Erythroblast (primary cell): ENCODE measurements around the gene GGT6.

Experiments
- GATA1 ChIP-seq: IDR thresholded peaks from 2 replicates; pipeline ENCODE4 v1.6.1; 2011; ENCODE audit warnings: low read depth, mild to moderate bottlenecking, control low read depth, low read length, moderate library complexity
- POLR2A ChIP-seq: IDR thresholded peaks from 2 replicates; pipeline ENCODE4 v1.6.1; 2011; ENCODE audit warnings: mild to moderate bottlenecking, low read length

DNA sequence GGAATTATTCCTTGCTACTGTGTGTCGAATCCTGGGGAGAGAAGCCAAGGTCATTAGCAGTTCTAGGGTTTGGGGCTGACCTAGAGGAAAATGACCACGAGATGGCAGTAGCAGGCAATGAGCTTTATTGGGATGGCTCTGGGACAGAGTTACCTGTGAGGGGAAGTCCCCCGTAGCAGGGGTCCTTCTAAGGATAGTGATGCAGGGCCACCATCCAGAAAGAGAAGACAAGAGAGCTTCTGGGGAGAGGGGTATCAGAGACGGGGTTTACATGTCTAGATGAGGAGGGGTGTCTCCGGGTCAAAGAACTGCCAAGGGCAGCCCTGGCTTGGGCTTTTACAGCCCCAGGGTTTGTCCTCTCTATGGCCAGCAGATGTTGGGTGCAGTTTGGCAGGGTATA is 6.4 kb upstream of the GGT6 start:
- TF ChIP-seq POLR2A (no peak), GATA1 (no peak)
